ENCODE results near the gene GGT7.
"Not testable (repeated sequence)": the region's sequence is repeated elsewhere in the genome, so short reads cannot be mapped to it uniquely, and the experiment has no call there.

GGT7 gene

DNA sequence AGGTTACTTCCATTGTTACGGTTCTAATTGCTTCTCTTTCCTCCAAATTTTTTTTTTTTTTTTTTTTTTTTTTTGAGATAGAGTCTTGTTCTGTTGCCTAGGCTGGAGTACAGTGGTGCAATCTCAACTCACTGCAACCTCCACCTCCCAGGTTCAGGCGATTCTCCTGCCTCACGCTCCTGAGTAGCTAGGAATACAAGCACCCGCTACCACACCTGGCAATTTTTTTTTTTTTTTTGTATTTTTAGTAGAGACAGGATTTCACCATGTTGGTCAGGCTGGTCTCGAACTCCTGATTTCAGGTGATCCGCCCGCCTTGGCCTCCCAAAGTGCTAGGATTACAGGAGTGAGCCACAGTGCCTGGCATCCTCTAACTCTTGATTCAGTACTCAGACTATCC lies 8.3 kb upstream of the GGT7 start:
- DNase-seq, result not testable (repeated sequence)

DNA sequence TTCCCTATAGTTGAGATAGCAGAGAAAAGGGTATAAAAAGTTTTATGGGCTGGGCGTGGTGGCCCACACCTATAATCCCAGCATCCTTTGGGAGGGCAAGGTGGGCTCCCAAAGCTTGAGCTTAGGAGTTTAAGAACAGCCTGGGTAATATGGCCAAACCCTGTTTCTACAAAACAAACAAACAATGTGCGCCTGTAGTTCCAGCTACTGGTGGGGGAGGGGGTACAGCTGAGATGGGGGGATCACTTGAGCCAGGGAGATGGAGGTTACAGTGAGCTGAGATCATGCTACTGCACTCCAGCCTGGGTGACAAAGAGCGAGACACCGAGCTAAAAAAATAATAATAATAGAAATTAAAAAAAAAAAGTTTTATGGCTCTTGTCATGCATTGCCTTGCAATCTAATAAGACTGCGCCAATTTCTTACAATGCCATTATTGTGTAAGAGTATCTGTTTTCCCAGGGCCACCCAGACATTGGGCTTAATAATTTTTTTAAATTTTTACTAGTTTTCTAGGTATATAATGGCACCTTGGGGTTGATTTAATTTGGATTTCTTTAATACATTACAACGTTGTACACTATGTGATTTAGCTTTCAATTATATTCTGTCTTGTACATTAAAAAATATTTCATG lies 7.7 kb upstream of the GGT7 start:
- no peak for DNase-seq

DNA sequence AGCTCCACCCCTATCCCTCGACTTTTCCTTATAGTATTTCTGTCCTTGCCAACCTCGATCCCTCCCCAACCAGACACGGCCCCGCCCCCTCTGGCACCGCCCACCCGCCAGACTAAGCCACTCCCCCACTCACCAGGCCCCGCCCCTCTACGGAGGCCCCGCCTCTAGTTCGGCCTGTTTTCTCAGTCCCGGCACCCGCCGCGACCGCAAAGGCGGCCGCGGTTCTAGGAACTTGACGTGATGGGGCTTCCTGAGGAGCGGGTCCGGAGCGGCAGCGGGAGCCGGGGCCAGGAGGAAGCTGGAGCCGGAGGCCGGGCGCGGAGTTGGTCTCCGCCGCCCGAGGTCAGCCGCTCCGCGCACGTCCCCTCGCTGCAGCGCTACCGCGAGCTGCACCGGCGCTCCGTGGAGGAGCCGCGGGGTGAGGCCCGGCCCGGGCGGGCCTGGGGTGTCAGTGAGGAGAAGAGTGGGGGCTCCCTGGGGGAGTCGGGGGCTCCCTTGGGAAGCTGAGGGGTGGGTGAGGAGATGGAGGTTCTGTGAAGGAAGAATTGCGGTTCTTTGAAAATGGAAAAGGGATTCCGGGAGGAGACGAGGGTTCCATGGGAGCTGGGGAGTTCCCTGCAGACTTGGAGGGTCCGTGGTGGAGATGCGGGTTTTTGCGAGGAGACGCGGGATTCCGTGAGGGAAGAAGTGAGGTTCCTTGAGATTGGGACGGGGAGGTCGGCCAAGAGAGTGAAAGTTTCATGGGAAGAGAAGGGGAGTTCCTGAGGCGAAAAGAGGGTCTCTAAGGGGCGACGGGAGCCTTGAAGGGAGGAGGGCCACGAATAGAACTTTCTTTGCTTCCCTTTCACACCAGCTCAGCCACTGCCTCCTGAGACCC lies 4.0 kb upstream of the GGT7 start, which contains the start of gene ACSS2:
Gene ACSS2 (plus strand): TSS at position 207 of the 877 bp plus-strand sequence. CDS start 34 bp downstream, at position 241.
- DNase-seq, result peak; percentile 97

DNA sequence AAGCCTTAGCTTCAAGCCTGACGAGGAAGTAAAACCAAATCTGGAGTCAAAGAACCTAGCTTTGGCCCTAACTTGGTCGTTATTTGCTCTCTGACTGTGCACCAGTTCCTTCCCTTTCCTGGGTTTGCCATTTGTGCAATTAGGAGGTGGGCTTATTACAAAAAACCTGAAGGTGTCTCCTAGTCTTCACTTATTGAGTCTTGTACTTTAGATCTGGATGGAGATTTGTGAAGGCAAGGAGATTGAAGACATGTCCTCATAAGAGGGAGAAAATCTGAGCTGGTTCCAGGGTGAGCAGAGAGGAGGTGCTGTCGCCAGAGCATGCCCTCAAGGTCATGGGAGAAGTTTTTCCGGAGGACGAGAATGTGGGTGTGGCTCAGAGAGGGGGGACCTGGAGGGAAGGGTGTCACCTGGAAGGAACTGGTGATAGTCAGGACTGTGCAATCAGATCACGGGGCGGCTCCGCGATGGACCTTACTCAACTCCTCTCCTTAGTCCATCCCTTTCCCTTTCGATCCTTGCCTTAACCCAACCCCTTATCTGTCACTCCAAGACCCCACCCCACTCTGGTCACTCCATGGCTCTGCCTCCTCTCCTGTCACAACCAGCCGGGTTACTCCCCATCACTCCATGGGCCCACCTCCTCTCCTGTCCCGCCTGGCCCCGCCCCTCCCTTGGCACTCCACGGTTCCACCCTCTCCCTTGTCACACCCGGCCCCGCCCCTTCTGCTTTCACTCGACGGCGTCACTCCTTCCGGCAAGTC lies 3.2 kb upstream of the GGT7 start:
- no peak for DNase-seq

DNA sequence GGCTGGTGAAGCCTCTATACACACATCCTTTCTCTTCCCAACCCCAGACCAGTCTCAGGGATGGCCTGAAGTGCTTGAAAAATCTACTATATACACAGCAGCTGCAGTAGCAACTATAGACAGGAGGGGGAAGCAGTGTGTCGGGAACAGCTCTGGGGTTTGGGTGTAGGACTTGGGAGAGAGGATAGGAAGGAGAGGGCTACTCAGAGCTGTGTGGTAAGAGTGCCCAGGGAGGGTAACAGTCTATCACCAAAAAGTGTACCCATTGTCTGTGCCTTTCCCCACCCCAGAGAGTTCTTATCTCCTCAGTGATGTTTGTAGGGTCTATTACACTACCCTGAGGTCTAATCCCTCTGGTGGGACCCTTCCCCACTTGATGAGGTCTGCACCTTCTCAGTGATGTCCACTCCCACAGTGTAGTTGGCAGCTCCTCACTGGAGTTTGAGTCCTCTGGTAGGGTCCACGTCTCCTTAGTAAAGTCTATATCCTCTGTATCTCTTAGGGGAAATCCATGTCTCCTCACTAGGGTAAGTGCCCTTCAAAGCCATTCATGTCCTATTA lies 1.5 kb upstream of the GGT7 start:
- peak; percentile 92 for DNase-seq

DNA sequence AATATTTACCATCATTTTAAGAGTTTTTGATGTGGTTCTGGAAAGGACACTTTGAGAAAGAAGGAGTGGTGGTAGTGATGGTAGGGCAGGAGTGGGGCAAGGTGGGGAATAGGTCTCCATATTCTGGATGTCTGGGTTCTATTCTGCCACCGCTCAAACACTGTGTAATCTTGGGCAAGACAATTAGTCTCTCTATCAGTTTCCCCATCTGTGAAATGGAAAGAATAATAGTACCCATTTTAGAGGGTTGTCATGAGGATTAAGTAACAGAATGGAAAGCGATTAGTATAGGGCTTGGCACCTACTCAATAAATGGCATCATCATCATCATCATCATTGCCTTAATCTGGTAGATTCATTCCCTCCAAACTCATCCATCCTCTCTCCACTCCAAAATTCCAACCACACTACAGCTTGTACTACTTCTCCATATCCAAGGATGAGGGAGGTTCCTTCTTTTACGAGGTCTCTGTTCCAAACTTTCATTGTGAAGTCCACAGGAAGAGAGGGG lies 982 bp upstream of the GGT7 start:
- no peak for DNase-seq

DNA sequence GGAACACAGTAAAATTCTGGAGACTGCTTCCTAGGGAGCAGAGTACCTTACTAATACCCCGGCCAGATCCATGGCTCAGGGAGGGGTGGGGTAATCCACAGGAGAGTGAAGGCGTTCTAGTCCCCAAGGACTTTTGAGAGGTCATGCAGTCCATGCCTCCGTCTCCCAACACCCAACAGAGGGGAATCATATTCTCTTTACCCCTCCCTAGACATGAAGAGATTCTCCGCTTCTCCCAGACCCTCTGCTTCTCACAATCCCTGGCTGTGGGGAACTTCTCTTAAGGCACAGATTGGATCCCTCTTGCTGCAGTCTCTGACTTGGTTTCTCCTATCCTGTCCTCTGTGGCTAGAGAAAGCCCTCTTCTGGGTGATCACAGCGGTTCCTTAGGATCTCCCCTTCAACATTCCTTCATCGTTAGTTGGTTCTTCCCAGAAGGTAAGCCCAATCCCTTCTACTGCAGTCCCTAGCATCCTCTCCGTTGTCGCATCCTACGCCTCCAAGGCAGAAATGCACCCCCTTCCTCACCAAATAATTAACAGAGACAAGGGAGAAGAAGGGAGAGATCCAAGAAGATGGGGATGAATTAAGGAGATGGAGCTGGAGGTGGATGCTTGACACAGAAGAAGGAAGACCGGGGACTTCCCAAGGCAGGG lies 562 bp downstream of the GGT7 start:
- no peak for DNase-seq

DNA sequence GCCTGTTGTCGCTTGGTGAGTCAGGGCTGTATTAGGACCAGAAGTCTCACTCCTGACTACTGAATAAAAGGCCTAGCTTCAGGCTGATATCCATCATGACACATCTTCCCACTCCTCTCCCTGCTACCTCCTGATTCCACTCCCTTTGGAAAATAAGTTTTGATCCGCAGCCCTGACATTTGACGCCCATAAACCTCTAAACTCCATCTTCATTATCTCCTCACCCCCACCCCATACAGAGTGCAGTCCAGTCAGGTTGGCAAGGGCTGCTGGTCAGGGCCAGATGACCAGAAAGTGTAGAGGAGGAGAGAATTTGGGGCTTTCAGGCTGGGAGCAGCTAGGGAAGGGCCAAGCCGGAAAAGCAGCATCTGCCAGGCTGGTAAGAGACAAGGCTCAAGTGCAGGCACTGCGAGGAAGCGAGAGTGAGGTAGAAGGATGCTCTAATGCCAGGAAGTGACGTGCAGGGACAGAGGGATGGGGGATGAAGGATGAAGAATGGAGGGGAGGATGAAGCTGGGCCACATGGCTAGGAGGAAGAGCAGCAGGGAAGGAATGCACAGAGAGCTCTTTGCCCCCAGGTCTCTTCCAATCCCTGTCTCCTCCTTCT lies 1.2 kb downstream of the GGT7 start:
- peak; percentile 8 for DNase-seq

DNA sequence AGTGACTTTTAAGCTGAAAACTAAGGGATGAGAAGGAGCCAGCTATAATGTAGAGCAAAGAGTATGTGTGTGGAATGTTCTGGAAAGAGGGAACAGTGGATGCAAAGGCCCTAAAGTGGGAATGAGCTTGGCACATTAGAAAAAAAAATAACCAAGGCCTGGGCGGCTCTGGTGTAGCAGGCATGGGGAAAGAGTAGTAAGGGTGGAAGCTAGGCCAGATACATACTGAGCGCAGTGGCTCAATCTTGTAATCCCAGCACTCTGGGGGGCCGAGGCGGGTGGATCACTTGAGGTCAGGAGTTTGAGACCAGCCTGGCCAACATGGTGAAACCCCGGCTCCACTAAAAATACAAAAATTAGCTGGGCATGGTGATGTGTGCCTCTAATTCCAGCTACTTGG lies 8.4 kb downstream of the GGT7 start:
- DNase-seq, result no peak

DNA sequence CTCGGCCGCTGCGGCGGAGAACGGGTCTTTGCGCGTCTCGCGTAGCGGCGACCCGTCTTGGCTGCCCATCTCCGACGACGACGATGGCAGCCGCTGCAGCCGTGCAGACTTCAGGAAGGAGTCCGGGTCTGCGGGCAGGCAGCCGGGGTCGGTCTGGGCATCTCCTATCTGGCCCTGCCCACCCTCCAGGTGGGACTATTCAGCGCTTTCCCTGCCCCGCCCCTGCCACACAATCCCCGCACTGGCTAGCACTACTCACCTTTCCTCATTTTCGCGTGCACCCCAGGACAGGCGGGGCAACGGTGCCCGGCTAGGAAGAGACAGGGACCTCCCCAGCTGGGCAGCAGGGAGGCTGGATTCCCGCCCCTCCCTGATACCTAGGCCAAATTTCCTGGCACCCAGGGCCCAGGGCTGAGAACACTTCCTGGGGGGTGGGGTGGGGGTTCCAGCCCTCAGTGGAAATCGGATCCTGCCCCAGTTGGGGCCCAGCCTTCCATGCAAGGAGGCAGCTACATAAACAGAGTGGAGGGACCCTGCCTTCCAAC lies 9.2 kb downstream of the GGT7 start:
- DNase-seq, result no peak

DNA sequence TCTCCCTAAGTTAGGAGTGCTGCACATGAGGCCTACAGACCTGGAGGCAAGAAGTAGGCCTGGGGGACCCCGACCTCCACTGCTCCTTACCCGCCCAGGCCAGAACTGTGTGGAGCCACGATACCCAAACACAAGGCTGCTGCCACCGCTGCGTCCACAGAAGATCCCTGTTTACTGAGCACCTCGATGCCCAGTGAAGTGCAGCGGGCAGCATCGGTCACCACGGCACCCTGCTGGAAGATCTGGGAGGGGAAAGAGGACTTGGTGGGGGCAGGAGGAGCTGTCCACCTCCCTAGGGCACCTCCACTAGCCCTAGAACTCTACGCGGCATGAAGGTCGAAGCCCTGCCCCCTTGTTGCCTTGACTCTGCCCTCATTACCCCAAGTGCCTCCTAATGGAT lies 9.9 kb downstream of the GGT7 start:
- DNase-seq, result no peak

DNA sequence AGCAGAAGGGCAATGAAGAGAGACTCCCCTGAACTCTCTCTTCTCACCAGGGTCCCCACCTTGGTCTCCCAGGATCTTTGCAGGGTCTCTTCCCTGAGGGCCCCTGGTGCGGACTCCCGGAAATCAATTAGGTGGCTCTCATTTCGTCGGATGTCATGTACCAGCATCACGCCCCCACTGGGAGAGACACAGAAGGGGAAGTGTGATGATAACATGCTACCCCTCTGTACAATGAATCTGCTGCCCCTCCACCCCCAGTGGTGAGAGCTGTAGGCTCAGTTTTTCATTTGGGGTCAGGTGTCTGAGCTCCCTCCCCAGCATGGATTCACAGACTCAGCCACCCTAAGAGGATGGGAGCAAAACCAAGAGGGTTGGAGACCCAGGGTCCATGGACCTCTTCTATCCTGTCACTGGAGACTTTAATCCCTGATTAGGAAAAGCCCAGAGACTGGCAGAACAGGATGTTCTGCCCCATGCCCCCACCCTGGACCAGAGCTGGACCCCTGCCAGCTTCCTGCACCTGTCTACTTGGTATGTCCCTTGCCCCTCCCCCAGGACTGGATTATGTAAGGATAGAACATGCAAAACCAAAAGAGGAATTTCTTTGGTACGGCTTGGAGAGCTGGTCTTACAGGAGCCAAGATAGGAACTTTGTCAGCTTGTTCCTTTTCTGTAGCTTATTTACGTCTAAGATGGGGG lies 11.1 kb downstream of the GGT7 start:
- peak; percentile 8 for DNase-seq

DNA sequence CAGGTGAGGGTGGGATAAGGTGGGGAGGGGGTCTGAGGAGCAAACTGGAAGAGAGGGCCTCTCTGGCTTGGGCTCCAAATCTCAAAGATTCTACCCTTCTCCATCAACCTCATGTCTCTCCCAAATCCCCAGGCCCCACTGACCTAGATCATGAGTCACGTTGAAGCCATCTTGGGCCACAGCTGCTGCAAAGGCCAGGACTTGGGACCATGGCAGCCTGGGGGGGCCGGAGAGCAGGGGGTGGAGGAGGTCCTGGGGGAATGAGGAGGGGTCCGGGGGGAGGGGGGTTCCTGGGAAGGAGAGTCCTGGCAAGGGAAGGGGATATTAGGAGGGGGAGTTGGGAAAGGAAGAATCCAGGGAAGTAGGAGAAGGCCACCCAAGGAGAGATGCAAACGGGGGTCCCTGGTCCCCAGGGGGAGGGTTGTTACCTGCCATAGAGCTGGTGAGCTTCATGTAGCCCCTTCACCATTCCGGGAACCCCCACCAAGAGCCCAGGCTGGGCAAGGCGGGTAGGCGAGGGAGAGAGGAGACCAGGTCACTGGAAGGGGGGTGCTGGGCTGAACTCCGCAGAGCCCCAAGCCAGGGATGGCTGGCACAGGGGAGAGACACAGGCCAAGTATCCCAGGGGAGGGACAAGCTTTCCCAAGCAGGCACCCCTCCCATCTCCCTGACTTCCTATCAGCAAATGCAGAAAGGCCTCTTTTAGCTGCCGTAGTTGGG lies 12.7 kb downstream of the GGT7 start:
- DNase-seq, result no peak

DNA sequence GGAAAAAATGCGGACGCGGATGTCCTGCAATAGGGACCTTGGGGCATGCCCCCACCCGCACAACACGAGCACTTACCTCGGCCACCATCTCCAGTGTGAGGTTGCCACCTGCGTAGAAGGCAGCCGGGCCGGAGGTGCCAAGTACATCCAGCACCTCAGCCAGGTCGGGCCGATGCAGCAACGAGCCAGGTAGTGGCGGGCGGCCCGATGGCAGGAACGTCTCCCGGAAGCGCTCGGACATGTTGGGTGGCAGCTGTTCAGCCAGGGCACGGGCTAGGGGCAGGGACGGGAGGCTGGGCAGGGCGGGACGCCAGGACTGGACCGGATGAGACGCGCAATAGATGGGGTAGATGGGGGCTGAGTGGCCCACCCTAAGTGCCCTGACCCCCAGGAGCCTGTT lies 13.3 kb downstream of the GGT7 start:
- DNase-seq, result no peak

DNA sequence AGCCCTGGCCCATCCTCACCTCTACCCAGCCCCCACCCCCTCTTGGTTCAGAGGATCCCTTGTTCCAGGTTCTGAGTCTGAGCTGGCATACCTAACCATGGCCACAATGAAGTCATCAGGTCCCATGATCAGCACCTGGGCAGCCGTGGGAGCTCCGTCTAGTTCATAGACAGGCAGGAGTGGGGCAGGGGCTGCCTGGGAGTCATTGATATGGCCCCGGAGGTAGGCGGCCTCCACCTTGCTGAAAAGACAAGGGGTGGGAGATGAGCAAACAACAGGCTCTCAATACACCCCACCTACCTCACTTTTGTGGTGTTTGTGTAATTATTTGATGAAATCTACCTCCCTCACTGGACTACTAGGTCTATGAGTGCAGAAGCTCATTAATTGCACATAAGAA lies 20.4 kb downstream of the GGT7 start:
- DNase-seq, result no peak

DNA sequence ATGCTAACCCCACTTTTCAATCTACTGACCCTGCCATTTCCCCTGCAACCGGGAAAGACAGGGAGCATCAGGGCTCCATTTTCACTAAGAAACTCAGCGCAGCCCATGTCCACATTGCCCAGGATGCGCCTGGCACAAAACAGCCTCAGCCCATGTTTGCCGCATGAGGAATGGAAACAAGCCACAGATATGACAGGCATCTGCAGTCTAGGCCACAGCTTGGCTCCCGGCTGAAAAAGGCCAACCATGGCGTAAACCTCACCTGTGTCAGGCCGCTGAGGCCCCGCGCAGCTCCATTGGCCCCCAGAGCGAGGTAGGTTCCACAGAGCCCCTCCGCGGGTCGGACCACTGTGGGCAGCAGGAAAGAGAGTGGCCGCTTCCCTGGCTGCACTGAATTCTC lies 21.7 kb downstream of the GGT7 start:
- DNase-seq, result no peak

DNA sequence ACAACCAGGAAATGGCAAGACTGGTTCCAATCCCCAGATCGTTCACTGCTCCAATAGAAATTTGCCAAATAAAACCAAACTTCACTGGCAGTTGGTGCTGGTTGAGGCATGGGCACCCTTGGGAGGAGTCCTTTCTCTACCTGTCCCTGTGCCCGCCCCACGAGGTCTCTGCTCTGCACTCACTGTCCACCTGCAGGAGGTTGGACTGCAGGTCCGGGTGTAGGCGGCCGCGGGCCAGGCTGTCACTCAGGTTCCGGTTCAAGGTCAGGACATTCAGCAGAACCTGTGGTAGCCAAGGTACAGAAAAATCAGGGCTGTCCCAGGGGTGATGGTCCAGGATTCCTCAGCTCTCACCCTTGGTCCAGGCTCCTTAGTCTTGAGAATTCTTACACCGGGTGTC lies 22.9 kb downstream of the GGT7 start:
- no peak for DNase-seq

DNA sequence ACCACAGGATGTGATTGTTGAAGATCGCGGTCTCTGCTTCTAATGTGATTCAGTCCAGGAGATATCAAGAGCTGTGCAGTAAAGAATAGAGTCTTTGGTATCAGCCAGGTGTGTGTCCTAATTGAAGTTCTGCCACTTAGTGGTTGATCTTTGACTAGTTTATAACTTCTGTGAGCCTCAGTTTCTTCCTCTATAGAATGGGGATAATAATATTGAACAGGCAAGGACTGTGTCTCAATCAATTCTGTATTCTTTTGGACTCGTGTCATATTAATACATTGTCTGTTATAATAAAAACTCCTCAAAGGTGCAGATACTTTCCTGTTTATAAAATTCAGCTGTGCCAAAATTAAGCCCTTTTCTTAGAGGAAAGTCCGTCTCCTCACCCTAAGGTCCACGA lies 24.1 kb downstream of the GGT7 start:
- DNase-seq, result no peak

DNA sequence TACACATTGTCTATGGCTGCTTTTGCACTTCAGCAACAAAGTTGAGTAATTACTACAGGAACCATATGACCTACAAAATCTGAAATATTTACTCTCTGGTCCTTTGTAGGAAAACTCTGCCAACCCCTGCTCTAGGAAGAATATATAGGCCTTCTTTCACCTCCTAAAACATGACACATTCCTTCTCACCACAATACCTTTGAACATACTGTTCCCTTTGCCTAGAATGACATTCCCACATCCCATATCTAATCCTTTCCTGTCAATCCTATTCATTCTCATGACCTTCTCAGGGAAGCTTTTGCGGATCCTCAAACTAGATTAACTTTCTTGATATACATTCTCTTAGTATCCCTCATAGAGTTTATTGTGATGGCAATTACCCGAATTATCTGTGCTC lies 29.2 kb downstream of the GGT7 start:
- no peak for DNase-seq

DNA sequence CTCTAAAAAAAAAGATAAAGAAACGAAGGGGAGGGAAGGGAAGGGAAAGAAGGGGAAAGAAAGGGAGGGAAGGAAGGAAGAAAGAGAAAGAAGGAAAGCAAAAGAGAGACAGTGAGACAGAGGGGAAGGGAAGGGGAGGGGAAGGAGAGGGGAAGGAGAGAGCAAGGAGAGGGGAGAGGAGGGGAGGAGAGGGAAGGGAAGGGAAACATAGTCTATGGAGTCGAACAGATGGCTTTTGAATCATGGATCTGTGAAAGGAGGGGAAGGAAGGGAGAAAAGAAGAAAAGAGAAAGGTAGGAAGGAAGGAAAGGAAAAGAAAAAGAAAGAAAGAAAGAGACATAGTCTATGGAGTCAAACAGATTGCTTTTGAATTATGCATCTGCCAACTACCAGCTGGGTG lies 30.5 kb downstream of the GGT7 start:
- DNase-seq, result no peak
